ENCODE results near the gene ERBB4.

DNA sequence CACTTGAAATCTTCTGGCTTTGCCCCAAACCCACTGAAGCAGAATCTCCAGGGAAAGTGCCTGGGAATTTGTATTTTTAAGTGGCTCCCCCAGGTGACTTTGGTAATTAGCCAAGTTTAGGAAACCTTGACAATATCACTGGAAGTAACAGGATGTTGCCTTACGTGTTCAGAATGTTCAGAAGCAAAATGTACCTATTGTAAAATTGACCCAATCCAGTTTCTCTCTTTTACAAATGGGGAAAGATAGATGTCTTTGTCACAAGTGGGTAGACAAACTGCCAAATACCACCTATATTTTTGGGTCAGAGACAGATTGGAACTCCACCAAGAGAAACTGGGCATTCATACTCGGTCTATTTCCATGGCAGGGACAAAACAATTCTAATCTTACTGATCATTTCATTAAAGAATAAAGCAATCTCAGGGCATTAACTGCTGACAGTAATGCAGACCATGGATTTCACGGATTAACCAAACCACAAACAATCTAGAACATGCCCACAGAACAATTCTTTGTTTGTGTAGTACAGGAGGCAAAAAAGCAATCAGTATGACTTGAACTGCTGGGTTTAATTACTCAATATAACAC, 255.8 kb downstream of the ERBB4 start:
- TF ChIP-seq, protein P1, sequence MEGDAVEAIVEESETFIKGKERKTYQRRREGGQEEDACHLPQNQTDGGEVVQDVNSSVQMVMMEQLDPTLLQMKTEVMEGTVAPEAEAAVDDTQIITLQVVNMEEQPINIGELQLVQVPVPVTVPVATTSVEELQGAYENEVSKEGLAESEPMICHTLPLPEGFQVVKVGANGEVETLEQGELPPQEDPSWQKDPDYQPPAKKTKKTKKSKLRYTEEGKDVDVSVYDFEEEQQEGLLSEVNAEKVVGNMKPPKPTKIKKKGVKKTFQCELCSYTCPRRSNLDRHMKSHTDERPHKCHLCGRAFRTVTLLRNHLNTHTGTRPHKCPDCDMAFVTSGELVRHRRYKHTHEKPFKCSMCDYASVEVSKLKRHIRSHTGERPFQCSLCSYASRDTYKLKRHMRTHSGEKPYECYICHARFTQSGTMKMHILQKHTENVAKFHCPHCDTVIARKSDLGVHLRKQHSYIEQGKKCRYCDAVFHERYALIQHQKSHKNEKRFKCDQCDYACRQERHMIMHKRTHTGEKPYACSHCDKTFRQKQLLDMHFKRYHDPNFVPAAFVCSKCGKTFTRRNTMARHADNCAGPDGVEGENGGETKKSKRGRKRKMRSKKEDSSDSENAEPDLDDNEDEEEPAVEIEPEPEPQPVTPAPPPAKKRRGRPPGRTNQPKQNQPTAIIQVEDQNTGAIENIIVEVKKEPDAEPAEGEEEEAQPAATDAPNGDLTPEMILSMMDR (IDR thresholded peaks at IDR 0.05): no peak
- no peak for TF ChIP-seq POLR2A (IDR thresholded peaks at IDR 0.05)

Measured in ovary (tissue), 3 donors.